ENCODE results near the gene CDKN2B.
"Not testable (repeated sequence)": the region's sequence is repeated elsewhere in the genome, so short reads cannot be mapped to it uniquely, and the experiment has no call there.

CDKN2B gene, protein sequence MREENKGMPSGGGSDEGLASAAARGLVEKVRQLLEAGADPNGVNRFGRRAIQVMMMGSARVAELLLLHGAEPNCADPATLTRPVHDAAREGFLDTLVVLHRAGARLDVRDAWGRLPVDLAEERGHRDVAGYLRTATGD

DNA sequence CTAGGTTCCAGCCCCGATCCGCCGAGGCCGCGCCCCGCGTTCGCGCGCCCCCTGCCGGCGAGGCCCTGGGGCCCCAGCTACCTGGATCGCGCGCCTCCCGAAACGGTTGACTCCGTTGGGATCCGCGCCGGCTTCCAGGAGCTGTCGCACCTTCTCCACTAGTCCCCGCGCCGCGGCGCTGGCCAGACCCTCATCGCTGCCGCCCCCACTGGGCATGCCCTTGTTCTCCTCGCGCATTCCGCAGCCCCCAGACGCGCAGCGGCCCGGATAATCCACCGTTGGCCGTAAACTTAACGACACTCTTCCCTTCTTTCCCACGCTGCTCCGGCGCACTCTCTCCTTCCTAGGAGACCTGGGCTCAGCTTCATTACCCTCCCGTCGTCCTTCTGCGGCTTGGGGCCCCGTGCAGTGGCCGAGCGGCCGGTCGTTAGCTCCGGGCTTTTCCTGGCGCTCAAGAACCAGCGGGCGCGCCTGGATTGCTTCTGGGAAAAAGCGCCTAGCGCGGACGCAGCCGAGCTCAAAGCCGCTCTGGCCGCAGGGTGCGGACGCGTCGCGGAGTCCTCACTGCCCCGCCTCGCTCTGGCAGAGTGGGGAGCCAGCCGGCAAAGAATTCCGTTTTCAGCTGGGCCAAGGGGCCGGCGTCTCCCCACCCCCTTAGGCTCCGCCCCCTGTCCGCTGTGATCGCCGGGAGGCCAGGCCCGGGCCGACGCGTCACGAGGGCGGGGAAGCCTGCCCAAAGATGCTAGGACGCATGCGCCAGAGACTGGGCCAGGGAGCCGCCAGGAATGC, at the start of gene CDKN2B:
Gene CDKN2B, minus strand, starts transcription at position 589 of the 789 bp plus-strand sequence. Its CDS starts 352 bp downstream, at position 237.
- DNase-seq (ENCODE audit: low read depth) = peak; percentile 50

DNA sequence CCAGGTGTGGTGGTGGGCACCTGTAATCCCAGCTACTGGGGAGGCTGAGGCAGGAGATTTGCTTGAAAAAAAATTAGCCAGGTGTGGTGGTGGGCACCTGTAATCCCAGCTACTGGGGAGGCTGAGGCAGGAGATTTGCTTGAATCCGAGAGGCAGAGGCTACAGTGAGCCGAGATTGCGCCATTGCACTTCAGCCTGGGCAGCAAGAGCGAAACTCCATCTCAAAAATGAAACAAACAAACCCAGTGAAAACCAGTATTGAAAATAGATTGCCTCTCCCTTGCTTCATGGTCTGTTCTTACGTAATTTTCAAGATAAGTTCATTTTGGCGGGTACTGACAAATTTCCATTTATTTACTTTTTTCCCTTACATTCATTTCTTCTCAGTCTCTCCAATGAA, 48.9 kb upstream of the CDKN2B start:
- DNase-seq (ENCODE audit: low read depth) = not testable (repeated sequence)

DNA sequence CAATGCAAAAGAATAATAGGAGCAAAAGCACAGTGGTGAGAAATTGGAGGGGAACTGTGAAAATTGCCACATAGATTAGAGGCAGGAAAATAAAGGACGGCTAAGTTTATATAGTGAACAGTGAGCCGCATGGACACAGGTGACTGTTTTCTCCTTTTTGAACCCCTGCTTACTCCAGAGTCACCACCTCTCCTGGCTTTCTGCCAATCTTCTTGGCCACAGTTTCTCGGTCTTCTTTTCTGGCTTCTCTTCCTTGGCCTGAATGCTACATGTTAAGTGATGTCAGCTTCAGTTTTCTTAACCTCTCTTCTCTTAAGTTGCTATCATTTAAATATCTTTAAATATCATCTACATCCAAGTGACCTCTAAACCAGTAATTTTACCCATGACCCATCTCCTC, 47.3 kb upstream of the CDKN2B start:
- DNase-seq (ENCODE audit: low read depth) = no peak

DNA sequence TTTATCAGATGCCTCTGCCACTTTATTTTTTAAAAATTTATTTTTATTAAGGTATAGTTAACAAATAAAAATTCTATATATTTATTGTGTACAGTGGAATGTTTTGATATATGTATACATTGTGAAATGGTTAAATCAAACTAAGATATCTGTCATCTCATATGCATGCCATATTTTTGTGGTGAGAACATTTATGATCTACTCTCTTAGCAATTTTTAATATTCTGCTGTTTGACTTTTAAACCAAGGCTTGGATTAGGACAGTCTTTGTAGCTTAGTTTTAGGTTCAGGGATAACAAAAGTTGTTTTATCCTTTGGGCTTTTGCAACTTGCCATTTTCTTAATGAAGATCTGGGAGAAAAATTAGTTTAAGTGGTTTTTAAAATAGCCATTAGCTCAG, 46.0 kb upstream of the CDKN2B start:
- DNase-seq (ENCODE audit: low read depth) = no peak

DNA sequence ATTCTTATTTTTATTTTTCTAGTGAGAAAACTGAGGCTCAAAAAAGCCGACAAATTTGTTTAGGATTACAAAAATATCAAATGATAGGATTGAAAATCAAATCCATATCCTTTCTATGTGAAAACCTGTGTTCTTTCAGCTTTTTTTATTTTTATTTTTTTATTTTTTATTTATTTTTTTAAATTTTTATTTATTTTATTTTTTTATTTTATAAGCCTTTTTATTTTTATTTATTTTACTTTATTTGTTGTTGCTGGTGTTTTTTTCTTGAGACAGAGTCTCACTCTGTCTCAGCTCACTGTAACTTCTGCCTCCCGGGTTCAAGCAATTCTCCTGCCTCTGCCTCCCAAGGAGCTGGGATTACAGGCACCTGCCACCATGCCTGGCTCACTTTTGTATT, 45.4 kb upstream of the CDKN2B start:
- no peak for DNase-seq (ENCODE audit: low read depth)

DNA sequence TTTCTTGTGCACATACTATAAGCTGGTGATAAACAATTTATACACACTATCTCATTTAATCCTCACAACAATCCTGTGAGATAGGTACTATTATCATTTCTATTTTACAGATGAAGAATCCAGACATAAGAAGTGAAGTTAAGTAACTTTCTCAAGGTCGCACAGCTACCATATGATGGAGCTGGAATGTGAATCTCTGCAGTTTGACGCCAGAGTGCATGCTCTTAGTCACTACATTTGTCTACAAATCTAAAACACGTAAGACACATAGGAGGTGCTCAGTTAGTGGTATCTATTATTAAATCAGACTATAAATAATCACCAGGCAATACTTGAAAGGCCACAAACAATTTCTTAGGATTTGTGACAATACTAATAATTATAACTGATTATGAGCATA, 45.0 kb upstream of the CDKN2B start:
- no peak for DNase-seq (ENCODE audit: low read depth)

DNA sequence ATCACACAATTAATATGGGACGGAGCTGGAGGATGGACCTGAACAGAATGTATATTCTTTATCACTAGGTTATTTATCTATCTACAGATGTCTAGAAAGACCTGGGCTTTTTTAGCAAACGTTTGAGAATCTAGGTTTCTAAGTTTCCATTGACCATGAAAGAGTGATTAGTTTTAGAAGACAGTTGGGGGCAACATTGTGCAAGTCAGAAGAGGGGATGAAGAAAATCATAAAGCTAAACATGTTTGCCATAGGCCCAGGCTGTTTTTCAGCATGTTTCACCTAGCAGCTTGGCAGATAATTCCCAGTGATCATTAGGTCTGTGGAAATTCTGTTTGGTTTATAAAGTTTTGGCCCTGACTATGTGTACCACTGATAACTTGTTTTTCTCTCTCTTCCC, 44.1 kb upstream of the CDKN2B start:
- no peak for DNase-seq (ENCODE audit: low read depth)

DNA sequence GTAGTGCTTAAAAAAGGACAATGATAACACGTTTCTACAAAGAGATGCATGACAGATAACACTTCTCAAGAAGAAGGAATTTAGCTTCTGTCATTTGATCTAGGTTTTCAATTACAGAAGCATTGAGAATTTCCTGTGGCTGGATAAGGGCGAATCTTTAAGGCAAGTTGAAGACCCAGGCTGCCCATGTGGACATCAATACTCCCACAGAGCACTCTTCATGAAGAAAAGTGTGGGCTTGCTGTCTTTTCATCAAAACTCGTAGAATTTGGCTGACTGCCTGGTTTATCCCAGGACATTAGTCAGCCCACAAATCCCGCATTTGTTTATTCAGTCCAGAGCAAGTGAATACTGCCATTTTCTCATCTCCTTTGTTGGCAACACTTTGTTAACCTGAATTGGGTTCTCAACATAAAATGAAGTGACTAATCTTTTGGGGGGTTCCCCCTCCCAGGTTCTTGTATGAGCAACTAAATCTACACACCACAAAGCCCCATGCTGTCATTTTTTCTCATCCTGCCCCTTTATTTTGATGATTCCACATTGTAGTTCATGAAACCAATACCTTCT, 43.4 kb upstream of the CDKN2B start:
- DNase-seq (ENCODE audit: low read depth) = no peak

DNA sequence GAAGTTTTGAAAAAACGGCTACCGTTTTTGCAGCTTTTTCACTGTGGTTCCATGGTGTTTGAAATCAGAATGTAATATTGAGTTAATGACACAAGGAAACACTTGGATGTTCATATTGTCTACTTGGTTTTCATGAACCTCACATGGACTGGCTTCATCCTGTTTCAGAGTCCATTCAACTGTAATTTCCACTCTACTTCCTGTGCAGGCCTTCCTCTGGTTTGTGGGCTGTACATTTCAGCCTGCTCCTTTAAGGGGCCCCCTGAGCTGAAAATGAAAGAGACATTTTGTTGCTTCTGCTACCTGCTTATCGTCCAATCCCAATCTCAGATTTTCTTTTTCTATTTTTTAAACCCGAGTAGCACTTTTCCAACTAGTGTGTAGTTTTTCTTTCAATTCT, 41.8 kb upstream of the CDKN2B start:
- no peak for DNase-seq (ENCODE audit: low read depth)

DNA sequence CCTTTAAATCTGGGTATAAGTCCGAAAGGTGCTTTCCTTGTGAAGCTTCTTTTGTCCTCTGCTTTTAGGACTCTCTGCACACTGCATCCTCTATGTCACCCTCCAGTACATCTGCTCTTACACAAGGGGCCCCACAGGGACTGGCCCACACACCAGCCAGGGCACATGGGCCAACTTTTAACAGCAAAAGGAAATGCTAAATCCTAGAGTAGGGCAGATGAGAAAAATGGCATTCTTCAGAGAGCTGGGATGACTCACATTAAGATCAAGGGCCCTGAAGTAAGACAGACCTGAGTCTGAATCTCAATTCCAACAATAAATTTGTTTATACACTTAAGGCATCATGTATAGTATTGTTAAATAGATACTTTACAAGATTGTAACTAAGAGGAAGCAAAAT, 40.3 kb upstream of the CDKN2B start:
- DNase-seq (ENCODE audit: low read depth) = no peak

DNA sequence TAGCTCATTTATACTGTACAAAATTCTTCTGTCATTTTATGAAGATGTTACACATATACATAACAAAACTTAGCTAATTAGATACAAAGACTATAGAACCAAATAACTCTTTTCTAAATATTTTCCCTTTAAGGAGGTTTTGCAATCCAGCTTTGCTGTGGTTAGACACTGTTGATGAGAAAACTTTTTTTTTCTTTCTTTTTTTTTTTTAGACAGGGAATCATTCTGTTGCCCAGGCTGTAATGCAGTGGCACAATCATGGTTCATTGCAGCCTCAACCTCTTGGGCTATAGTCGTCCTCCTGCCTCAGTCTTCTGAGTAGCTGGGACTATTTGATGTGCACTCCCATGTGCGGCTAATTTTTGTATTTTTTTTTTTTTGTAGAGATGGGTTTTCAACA, 38.5 kb upstream of the CDKN2B start:
- no peak for DNase-seq (ENCODE audit: low read depth)

DNA sequence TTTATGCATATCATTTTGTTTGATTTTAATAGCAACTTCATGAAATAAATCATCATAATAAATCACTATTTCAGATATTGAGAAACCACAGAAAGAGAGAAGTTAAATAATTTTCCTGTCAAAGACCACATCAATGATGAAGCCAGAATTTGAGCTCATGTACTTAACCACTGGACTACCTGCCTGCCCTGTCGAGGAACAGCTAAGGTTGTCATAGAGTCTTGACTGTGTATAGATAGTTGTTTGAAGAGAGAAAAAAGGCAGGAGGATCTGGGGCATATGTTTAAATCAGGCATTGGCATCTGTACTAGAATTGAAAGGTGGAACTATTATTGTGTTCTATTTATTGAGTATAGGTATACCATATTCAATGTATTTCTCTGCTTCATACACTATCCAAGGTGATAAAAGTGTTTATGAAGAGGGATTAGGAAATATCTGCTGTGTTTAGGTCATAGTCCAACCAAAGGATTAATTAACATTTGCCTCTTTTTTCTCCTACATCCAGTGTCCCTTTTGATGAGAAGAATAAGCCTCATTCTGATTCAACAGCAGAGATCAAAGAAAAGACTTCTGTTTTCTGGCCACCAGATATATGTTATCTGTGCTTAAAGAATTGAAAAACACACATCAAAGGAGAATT, 37.3 kb upstream of the CDKN2B start:
- DNase-seq (ENCODE audit: low read depth) = no peak

DNA sequence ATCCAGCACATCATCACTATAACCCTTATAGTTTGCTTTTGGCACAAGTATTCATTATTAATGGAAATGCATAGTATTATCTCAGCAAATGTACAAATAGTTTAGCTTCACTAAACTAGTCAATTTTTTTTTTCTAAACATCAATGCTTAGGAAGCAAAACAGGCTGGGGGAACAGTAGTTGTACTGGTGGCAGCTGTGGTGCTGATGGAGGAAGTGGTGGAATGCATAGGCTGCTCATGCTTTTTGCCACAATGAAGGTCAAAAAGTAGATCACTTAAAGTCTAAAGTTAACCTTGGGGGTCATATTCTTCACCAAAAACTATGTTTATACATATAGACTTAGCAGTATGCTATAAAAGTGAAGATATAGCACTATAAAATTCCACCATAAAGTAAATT, 36.3 kb upstream of the CDKN2B start:
- no peak for DNase-seq (ENCODE audit: low read depth)

DNA sequence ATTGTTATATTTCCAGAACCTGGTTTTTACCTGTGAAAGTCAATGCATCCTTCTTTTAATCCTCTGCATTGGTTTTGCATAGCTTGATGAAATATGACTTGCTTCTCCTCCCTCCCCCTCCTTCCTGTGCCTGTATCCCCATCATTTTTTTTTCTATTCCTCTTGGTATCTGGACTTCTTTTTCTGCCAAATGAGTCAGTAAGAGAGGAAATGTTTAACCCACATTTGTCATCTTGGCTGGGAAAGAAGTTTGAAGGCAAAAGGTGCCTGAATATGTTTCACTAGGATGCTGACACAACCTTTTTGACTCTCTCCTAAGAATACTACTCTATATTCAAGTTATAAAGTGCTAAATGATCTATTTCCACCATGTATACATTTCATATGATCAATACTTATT, 35.5 kb upstream of the CDKN2B start:
- no peak for DNase-seq (ENCODE audit: low read depth)

DNA sequence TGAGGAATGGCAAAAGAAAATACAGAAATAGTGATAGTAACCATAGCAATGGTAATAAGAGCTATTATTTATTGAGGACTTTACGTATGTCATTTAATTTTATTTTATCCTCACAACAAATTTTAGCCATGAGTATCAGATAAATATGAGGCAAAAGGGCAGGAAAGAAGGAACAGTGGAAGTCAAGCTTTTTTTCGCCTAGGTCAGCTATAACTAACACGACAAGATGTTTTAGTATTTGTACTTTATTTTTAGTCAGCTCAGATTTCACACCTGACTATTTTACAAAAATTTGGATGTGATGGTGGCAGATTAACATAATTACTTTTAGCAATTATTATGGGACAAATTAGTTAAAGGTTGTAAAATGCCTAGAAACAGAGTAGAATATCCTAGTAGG, 34.8 kb upstream of the CDKN2B start:
- DNase-seq (ENCODE audit: low read depth) = no peak

DNA sequence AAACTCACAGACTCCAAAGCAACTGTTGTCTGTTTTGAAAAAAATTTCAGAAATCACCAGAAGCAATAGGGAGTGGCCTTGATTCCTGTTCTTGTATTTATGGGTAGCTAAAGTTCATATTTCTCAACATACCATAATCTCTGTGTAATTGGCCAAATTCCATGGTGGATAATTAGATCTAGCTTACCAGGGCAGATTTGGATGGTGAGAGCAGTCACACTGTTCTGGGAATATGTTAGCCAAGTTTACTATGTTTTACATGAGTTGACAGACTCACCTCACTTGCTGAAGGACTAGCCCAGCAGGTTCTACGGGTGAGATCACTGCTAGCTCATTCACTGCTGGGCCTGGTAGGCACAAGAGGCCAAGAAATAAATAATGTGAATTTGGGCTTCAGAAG, 32.7 kb upstream of the CDKN2B start:
- no peak for DNase-seq (ENCODE audit: low read depth)

DNA sequence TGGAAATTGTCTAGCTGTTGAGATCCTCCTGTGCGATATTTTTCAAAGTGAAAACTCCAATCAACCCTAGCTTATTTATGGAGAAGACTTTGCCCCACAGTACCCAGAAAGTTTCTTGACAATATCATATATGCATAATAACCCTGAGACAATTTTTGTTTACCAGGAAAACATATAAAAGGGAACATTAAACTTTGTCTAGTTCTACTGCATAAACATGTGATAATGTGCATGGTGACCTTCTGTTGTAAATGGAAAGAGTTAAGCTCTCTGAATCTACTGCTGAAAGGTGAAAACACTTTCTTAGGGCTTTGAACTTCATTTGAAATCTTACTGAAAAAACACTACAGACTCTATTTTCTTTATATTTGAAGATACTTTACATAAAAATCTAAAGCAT, 32.2 kb upstream of the CDKN2B start:
- DNase-seq (ENCODE audit: low read depth) = no peak

DNA sequence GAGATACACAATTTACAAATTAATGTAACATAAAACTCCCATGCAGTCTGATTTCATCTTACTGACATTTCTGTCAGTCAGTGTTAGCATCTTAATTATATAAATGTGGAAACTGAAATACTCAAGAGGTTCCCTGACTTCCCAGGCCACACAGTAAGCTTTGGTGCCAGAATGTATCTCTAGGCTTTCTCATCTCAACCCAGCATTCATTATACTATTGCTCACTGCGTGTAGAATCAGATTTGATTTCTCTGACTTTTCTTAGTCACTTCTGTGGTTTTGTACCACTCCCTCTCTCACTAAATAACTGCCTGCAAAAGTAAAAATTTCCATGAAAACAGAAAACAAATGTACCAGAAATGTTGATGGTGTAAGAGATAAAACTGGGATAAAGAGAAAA, 31.7 kb upstream of the CDKN2B start:
- no peak for DNase-seq (ENCODE audit: low read depth)

DNA sequence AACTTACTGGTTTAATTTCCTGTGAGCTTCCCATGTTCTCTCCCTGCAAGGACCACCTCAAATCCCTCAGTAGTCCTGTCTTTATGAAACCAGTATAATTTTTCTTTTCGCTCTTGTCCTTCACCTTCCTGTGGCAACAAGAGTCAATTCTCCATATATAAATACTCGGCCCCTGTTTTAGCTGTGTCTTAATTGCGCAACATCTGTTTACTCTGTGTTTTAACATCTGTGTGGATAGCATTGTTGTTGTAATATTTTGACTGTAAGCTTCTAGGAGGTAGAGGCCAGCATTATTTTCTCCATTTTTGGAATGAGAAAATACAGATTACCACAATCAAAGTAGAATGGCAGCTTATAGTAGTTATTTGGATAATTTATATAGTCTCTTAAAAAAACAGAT, 30.2 kb upstream of the CDKN2B start:
- DNase-seq (ENCODE audit: low read depth) = no peak

DNA sequence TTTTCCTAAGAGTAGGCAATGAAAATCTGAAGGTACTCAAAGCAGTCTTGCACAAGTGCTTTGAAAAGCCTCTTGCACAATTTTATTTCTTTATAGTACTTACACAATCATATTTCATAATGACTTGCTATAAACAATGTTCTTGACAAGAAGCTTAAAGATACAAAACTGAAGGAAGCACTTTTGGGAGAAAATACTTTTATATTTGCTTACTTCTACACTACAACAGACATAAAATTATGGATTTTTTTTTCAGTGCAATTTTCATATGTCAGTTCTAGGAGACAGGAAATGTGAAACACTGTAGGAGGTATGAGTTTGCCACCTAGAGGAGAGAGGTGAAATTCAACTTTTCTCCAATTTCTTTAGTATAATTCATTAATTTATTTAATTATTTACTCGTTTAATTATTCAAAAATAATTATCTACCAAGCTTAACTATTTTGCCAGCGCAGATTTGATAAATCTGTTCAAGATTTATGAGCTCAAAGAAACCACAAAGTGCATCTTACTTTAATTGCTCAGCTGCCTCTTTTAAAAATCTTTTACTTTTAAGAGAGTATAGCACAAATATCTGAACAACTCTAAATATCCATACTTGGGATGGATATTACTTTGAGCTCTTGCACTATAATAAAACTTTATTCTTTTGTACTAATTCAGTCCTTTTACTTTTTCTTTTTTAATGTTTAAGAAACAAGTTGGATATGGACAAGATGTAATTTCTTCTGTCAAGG, 29.0 kb upstream of the CDKN2B start:
- no peak for DNase-seq (ENCODE audit: low read depth)

DNA sequence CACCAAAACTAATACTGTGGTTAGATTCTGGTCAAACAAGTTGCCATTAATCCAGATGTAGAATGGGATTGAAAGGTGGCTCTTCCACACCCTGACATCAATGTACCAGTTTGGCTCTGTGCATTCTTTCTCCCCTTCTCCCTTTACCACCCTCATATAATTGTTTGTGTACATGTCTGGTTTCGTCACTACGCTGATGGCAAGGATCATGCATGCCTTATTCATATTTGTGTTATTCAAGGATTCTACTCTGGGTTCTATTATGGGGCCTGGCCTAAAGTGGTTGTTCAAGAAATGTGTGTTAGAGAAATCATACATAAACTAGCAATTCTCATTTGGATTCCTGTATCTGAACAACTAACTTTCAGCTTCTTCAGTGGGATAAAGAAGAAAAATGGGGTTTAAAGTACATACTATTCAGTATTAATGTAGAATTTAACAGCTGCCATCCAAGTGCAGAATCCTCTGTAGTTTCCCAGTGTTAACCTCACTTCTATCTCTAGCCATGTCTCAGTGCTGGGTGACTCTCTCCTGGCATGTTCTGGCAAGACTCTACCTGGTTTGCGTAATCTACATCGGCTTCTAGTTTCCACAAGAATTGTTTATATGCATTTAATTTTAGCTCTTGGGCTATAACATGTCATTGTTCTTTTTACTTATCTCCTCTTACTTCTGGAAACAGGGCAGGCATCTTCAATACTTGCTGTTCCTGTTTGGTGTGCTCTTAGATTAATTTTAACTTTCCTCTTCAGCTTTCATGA, 27.9 kb upstream of the CDKN2B start:
- no peak for DNase-seq (ENCODE audit: low read depth)

DNA sequence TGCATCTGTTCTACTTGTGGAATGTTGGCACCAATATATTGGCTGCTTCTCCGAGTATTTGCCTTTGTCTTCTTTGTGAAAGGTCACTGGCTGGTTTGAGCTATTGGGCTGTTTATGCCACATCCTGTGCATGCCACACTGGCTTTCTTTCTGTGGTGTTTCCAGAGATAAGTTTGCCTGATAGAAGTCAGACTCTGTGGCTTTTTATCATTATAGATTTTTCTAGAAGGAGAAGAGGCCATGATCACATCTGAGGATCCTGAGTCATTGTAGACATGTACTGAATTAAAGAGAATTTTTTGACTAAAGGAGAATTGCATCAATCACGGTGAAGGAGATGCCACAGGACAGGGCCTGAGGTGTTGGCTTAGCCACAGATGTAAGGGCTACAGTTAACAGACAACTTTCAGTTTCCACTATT, 26.5 kb upstream of the CDKN2B start:
- DNase-seq (ENCODE audit: low read depth) = no peak

Measured in activated T-helper 1 cell treated with Interleukin-2 at 50 U/mL for 16 hours (primary cell).